GM18502 (cell line): ENCODE data around the gene SLC9A1.

Experiments used
- ATAC-seq: cut with Tn5 transposase; IDR thresholded peaks from one replicate; pipeline ENCODE4 v1.9.1; 2021; ENCODE audit warnings: mild to moderate bottlenecking; ENCODE audit not compliant: unreplicated experiment, poor library complexity

Gene SLC9A1

GRCh38 chr1:27109103-27109822, 45.7 kb downstream of the SLC9A1 start:
- no peak for ATAC-seq

GRCh38 chr1:27108588-27108987, 46.3 kb downstream of the SLC9A1 start:
- no peak for ATAC-seq

GRCh38 chr1:27106561-27107323, 48.2 kb downstream of the SLC9A1 start:
- ATAC-seq = no peak

GRCh38 chr1:27105018-27105417, 49.9 kb downstream of the SLC9A1 start:
- ATAC-seq = no peak

GRCh38 chr1:27103498-27103897, 51.4 kb downstream of the SLC9A1 start:
- ATAC-seq = no peak

- ATAC-seq = no peak
Measured at GRCh38 chr1:27102707-27103468, 52.0 kb downstream of the SLC9A1 start.

- no peak for ATAC-seq
Measured at GRCh38 chr1:27102134-27102706, 52.7 kb downstream of the SLC9A1 start.

- ATAC-seq = no peak
Measured at GRCh38 chr1:27101696-27102095, 53.2 kb downstream of the SLC9A1 start.

GRCh38 chr1:27101054-27101491, 53.9 kb downstream of the SLC9A1 start:
- no peak for ATAC-seq

GRCh38 chr1:27100335-27101053, 54.4 kb downstream of the SLC9A1 start:
- no peak for ATAC-seq

- ATAC-seq = no peak
Measured at GRCh38 chr1:27099587-27100334, 55.2 kb downstream of the SLC9A1 start.

GRCh38 chr1:27099135-27099586, 55.8 kb downstream of the SLC9A1 start:
- ATAC-seq = no peak

- no peak for ATAC-seq
Measured at GRCh38 chr1:27098431-27099134, 56.3 kb downstream of the SLC9A1 start.

- ATAC-seq = no peak
Measured at GRCh38 chr1:27097484-27097917, 57.4 kb downstream of the SLC9A1 start.

GRCh38 chr1:27095576-27095975, 59.3 kb downstream of the SLC9A1 start:
- no peak for ATAC-seq

GRCh38 chr1:27092888-27093287, 62.0 kb downstream of the SLC9A1 start:
- ATAC-seq = no peak

GRCh38 chr1:27090911-27091310, 64.0 kb downstream of the SLC9A1 start:
- ATAC-seq = no peak

GRCh38 chr1:27087371-27088220, 67.3 kb downstream of the SLC9A1 start:
- no peak for ATAC-seq
